HepG2 (cell line): ENCODE measurements around the gene MFSD11. TPM values are rescaled to one million over a fixed set of nuclear protein-coding genes. Genes with fewer than 3 reads are reported as not detected.

Experiments used
- ARID2 ChIP-seq: sonication (generic); formaldehyde crosslinking; IDR thresholded peaks from 2 replicates; pipeline ENCODE4 v1.8.1; 2022; ENCODE audit warnings: mild to moderate bottlenecking, missing genetic modification reagents, borderline replicate concordance
- KMT2B ChIP-seq: IDR thresholded peaks from 2 replicates; pipeline ENCODE4 v1.6.1; 2016; ENCODE audit warnings: missing genetic modification reagents, missing compliant biosample characterization
- LBX2 ChIP-seq: sonication (generic); formaldehyde crosslinking; IDR thresholded peaks from 2 replicates; pipeline ENCODE4 v1.5.0; 2020; ENCODE audit warnings: missing genetic modification reagents, mild to moderate bottlenecking, borderline replicate concordance
- MIXL1 ChIP-seq: IDR thresholded peaks from 2 replicates; pipeline ENCODE4 v1.6.1; 2016
- SAFB2 ChIP-seq: sonication (generic); formaldehyde crosslinking; IDR thresholded peaks from 2 replicates; pipeline ENCODE4 v1.5.1; 2020; ENCODE audit warnings: missing genetic modification reagents, low read depth, mild to moderate bottlenecking, borderline replicate concordance
- SMAD9 ChIP-seq: sonication (generic); formaldehyde crosslinking; IDR thresholded peaks from 2 replicates; pipeline ENCODE4 v1.5.1; 2020; ENCODE audit warnings: mild to moderate bottlenecking, missing genetic modification reagents
- TEAD2 ChIP-seq: sonication (generic); formaldehyde crosslinking; IDR thresholded peaks from 2 replicates; pipeline ENCODE4 v1.9.0; 2021; ENCODE audit warnings: missing genetic modification reagents
- THAP7 ChIP-seq: sonication (generic); formaldehyde crosslinking; IDR thresholded peaks from 2 replicates; pipeline ENCODE4 v1.8.1; 2023; ENCODE audit warnings: mild to moderate bottlenecking, missing genetic modification reagents
- ZBTB3 ChIP-seq: sonication (generic); formaldehyde crosslinking; IDR thresholded peaks from 2 replicates; pipeline ENCODE4 v1.4.0; 2020; ENCODE audit warnings: low read depth, mild to moderate bottlenecking, moderate library complexity, missing genetic modification reagents, borderline replicate concordance
- ZNF577 ChIP-seq: sonication (generic); formaldehyde crosslinking; IDR thresholded peaks from 2 replicates; pipeline ENCODE4 v1.4.0; 2020; ENCODE audit warnings: mild to moderate bottlenecking, low read depth, missing genetic modification reagents, borderline replicate concordance
- ZNF724P ChIP-seq: sonication (generic); formaldehyde crosslinking; IDR thresholded peaks from 2 replicates; pipeline ENCODE4 v1.8.0; 2022; ENCODE audit warnings: missing genetic modification reagents, borderline replicate concordance
- ZNF782 ChIP-seq: sonication (generic); formaldehyde crosslinking; IDR thresholded peaks from 2 replicates; pipeline ENCODE4 v1.4.0; 2020; ENCODE audit warnings: missing genetic modification reagents, mild to moderate bottlenecking, borderline replicate concordance
- polyA plus RNA-seq, 8 experiments: library from polyadenylated mRNA; depleted of rRNA in 3 of 8; stranded (reverse) in 7 of 8; unstranded in 1 of 8; fragments of >200 nt; fragmentation: Illumina TruSeq in 4 of 8; extraction: Trizol in 4 of 8; gene quantifications; 2 replicates each; pipeline versions ENCODE4 v1.2.1 to v1.2.3, GENCODE V29; 2011 to 2016; ENCODE audit warnings: low read depth in 4 of 8, missing spikeins in 1 of 8, mixed read lengths in 1 of 8; ENCODE audit not compliant: insufficient read depth in 1 of 8
- total RNA-seq, 5 experiments: library from RNA; depleted of rRNA; stranded (reverse); fragments of >200 nt; fragmentation: Illumina TruSeq; extraction: Trizol; gene quantifications; 2 replicates each; pipeline ENCODE4 v1.2.3, GENCODE V29; 2016; ENCODE audit warnings: low read depth in 1 of 5
- TF ChIP-seq, protein P1 (sequence below): IDR thresholded peaks from 2 replicates; pipeline ENCODE4 v1.6.1; 2016; ENCODE audit warnings: low read depth, control low read depth
- TF ChIP-seq, protein P2 (sequence below): sonication (generic); formaldehyde crosslinking; IDR thresholded peaks from 2 replicates; pipeline ENCODE4 v1.4.0; 2020; ENCODE audit warnings: missing genetic modification reagents, mild to moderate bottlenecking, borderline replicate concordance
- TF ChIP-seq, protein P3 (sequence below): sonication (generic); formaldehyde crosslinking; IDR thresholded peaks from 2 replicates; pipeline ENCODE4; 2020; ENCODE audit warnings: missing genetic modification reagents, mild to moderate bottlenecking, borderline replicate concordance
- TF ChIP-seq, protein P4 (sequence below): sonication (generic); formaldehyde crosslinking; IDR thresholded peaks from 2 replicates; pipeline ENCODE4 v1.4.0; 2020; ENCODE audit warnings: mild to moderate bottlenecking, missing genetic modification reagents
- TF ChIP-seq, protein P5 (sequence below): sonication (generic); formaldehyde crosslinking; IDR thresholded peaks from 2 replicates; pipeline ENCODE4 v1.5.0; 2020; ENCODE audit warnings: mild to moderate bottlenecking, missing genetic modification reagents

The MFSD11 gene
- total and polyA plus RNA-seq, 2 of the 13 experiments (the other 11 are each of a cell fraction or from before 2014, with no cell fraction given): 26.1 to 36.3 TPM

DNA sequence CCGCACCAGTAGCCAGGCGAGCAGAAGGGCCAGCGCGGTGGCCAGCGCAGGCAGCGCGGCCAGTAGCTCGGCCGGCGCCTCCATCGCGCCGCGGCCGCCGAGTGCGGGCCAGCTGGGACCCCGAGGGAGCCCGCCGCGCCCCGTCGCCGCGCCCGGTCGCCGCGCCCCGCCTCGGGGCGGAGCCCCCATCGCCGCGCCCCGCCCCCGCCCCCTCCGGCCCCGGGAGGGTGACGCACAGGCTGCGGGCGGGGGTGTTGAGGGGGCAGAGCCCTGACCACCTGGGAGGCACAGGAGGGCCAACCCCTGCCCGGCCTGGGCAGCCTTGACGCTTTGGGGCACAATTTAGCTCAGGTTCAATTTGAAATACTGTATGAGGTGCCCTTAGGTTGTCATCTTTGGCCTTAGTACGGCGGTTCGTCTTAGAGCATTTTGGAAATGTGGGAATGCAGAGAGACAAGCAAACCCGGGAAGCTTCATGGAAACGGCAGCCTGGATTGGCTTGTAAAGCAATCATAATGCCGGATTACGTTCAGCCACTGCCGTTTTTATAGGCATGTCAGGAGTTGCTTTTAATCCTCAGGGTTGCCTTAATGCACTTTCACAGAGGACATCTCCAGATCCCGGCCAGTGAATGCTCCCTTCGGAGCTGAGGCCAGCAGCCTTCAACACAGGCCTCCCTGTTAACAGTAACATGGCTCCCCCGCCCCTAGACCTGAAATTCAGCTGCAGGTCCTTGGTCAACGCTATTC is 26.9 kb upstream of the MFSD11 start, which contains the start of gene MXRA7 (continued):
- TF ChIP-seq, protein P1, sequence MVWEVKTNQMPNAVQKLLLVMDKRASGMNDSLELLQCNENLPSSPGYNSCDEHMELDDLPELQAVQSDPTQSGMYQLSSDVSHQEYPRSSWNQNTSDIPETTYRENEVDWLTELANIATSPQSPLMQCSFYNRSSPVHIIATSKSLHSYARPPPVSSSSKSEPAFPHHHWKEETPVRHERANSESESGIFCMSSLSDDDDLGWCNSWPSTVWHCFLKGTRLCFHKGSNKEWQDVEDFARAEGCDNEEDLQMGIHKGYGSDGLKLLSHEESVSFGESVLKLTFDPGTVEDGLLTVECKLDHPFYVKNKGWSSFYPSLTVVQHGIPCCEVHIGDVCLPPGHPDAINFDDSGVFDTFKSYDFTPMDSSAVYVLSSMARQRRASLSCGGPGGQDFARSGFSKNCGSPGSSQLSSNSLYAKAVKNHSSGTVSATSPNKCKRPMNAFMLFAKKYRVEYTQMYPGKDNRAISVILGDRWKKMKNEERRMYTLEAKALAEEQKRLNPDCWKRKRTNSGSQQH: no peak
- no peak for TF ChIP-seq SMAD9 (CRISPR knock-in tag)
- no peak for TF ChIP-seq KMT2B (CRISPR knock-in tag)
- TF ChIP-seq LBX2 (CRISPR knock-in tag): no peak
- no peak for TF ChIP-seq ARID2 (CRISPR knock-in tag)
- no peak for TF ChIP-seq ZBTB3 (CRISPR knock-in tag)
- TF ChIP-seq TEAD2: no peak
- TF ChIP-seq ZNF782 (CRISPR knock-in tag): no peak
- no peak for TF ChIP-seq ZNF724P
- TF ChIP-seq, protein P2, sequence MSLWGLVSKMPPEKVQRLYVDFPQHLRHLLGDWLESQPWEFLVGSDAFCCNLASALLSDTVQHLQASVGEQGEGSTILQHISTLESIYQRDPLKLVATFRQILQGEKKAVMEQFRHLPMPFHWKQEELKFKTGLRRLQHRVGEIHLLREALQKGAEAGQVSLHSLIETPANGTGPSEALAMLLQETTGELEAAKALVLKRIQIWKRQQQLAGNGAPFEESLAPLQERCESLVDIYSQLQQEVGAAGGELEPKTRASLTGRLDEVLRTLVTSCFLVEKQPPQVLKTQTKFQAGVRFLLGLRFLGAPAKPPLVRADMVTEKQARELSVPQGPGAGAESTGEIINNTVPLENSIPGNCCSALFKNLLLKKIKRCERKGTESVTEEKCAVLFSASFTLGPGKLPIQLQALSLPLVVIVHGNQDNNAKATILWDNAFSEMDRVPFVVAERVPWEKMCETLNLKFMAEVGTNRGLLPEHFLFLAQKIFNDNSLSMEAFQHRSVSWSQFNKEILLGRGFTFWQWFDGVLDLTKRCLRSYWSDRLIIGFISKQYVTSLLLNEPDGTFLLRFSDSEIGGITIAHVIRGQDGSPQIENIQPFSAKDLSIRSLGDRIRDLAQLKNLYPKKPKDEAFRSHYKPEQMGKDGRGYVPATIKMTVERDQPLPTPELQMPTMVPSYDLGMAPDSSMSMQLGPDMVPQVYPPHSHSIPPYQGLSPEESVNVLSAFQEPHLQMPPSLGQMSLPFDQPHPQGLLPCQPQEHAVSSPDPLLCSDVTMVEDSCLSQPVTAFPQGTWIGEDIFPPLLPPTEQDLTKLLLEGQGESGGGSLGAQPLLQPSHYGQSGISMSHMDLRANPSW (CRISPR knock-in tag): no peak
- TF ChIP-seq, protein P3, sequence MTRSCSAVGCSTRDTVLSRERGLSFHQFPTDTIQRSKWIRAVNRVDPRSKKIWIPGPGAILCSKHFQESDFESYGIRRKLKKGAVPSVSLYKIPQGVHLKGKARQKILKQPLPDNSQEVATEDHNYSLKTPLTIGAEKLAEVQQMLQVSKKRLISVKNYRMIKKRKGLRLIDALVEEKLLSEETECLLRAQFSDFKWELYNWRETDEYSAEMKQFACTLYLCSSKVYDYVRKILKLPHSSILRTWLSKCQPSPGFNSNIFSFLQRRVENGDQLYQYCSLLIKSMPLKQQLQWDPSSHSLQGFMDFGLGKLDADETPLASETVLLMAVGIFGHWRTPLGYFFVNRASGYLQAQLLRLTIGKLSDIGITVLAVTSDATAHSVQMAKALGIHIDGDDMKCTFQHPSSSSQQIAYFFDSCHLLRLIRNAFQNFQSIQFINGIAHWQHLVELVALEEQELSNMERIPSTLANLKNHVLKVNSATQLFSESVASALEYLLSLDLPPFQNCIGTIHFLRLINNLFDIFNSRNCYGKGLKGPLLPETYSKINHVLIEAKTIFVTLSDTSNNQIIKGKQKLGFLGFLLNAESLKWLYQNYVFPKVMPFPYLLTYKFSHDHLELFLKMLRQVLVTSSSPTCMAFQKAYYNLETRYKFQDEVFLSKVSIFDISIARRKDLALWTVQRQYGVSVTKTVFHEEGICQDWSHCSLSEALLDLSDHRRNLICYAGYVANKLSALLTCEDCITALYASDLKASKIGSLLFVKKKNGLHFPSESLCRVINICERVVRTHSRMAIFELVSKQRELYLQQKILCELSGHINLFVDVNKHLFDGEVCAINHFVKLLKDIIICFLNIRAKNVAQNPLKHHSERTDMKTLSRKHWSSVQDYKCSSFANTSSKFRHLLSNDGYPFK: no peak; the same call in 1 of the 2 replicates
- TF ChIP-seq ZNF577 (CRISPR knock-in tag): no peak
- TF ChIP-seq, protein P4, sequence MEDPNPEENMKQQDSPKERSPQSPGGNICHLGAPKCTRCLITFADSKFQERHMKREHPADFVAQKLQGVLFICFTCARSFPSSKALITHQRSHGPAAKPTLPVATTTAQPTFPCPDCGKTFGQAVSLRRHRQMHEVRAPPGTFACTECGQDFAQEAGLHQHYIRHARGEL (CRISPR knock-in tag): no peak
- no peak for TF ChIP-seq THAP7 (CRISPR knock-in tag)
- TF ChIP-seq SAFB2 (CRISPR knock-in tag): no peak
- TF ChIP-seq, protein P5, sequence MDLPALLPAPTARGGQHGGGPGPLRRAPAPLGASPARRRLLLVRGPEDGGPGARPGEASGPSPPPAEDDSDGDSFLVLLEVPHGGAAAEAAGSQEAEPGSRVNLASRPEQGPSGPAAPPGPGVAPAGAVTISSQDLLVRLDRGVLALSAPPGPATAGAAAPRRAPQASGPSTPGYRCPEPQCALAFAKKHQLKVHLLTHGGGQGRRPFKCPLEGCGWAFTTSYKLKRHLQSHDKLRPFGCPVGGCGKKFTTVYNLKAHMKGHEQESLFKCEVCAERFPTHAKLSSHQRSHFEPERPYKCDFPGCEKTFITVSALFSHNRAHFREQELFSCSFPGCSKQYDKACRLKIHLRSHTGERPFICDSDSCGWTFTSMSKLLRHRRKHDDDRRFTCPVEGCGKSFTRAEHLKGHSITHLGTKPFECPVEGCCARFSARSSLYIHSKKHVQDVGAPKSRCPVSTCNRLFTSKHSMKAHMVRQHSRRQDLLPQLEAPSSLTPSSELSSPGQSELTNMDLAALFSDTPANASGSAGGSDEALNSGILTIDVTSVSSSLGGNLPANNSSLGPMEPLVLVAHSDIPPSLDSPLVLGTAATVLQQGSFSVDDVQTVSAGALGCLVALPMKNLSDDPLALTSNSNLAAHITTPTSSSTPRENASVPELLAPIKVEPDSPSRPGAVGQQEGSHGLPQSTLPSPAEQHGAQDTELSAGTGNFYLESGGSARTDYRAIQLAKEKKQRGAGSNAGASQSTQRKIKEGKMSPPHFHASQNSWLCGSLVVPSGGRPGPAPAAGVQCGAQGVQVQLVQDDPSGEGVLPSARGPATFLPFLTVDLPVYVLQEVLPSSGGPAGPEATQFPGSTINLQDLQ: no peak
- no peak for TF ChIP-seq MIXL1
